Measurements from ENCODE around the gene KCND1.

DNA sequence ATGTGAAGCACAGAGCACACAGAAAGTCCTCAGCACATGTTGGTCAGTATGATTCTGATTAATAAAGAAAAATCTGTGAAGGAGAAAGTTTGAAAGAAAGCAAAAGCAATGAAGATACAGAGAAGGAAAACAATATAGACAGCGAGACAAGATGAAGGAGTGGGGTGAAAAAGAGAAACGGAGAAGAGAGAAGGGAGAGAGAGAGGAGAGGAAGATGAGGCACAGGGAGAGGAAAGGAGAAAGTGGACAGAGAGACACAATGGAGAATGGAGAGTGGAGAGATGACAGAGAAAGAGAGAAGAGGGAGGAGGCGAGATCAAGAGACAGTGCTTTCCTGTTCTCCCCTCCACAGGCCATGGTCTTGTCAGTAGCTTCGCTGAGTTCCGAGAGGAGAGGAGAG, 3.9 kb upstream of the KCND1 start:
- TF ChIP-seq, protein P1, sequence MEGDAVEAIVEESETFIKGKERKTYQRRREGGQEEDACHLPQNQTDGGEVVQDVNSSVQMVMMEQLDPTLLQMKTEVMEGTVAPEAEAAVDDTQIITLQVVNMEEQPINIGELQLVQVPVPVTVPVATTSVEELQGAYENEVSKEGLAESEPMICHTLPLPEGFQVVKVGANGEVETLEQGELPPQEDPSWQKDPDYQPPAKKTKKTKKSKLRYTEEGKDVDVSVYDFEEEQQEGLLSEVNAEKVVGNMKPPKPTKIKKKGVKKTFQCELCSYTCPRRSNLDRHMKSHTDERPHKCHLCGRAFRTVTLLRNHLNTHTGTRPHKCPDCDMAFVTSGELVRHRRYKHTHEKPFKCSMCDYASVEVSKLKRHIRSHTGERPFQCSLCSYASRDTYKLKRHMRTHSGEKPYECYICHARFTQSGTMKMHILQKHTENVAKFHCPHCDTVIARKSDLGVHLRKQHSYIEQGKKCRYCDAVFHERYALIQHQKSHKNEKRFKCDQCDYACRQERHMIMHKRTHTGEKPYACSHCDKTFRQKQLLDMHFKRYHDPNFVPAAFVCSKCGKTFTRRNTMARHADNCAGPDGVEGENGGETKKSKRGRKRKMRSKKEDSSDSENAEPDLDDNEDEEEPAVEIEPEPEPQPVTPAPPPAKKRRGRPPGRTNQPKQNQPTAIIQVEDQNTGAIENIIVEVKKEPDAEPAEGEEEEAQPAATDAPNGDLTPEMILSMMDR (IDR thresholded peaks at IDR 0.05): no peak
- TF ChIP-seq POLR2AphosphoS5 (IDR thresholded peaks at IDR 0.05): no peak

All from breast epithelium (tissue), 3 donors.